Measurements from ENCODE around the gene MRPS10. TPM values are rescaled to one million over a fixed set of nuclear protein-coding genes. Genes with fewer than 3 reads are reported as not detected.
"Not testable (repeated sequence)": the region's sequence is repeated elsewhere in the genome, so short reads cannot be mapped to it uniquely, and the experiment has no call there.

MRPS10 gene
- total and polyA plus RNA-seq, 2 donors (not counting 3 experiments of a cell fraction or from before 2014, with no cell fraction given) = 23.2 to 37.7 TPM

DNA sequence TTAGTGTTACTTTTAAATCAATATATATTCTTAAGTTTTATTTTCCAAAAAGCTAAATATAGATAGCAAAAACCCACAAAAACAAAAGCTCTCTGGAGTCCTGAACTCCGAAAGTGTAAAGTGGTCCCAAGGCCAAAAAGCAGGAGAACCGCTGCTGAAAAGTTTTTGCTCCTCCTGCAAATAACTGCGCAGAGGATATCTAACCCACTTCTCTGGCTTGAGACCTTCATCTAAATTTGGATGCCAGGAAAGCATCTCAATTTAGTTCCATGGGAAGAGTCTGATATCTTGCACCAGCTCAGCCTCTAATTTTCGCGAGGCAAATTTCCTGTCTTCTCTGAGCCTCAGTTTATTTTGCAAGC is 523 bp downstream of the MRPS10 start:
- H2AFZ ChIP-seq (ENCODE audit: low read depth, low read length) = peak overlapping the region; percentile 55
- H4K20me1 ChIP-seq (replicated peaks; ENCODE audit: control insufficient read depth, extremely low read depth, insufficient read depth, low read length) = no peaks in the 10 kb centered on the region
- no peaks in the 10 kb centered on the region for H3K9me3 ChIP-seq (replicated peaks; ENCODE audit: control insufficient read depth, insufficient read depth, low read length)
- H3K4me3 ChIP-seq (replicated peaks in 1 of 3; ENCODE audit: insufficient read depth in 1 of 3, low read depth in 1 of 3, low read length in 3 of 3) = peak overlapping the region; percentile 49 to 99 (median 92)
- peaks cover 0 to 8% of the 10 kb centered on the region in 2 experiments for H3K36me3 ChIP-seq (ENCODE audit: control insufficient read depth in 2 of 2, extremely low read depth in 1 of 2, insufficient read depth in 2 of 2, low read length in 2 of 2)
- FAIRE-seq (no peak), DNase-seq (ENCODE audit: low read depth, low spot score) (no peak)
- peak overlapping the region; percentile 92 for H3K9ac ChIP-seq (replicated peaks; ENCODE audit: extremely low read depth, insufficient read depth, low read length)
- BruUV-seq (replicated peaks) = no TSS peak
- ChIA-PET POLR2A (no interaction called here), CTCF (interaction anchor here (1.4 to 5.6 kb wide), 2 partner anchors 330 to 430 kb away, joined by 4 to 71 read pairs; partner anchors contain the start of gene TOMM6)
- intact Hi-C loops (cut with micrococcal nuclease) = loop anchor here (1.0 to 5.0 kb wide), 4 partner anchors 236 to 660 kb away; partner anchors contain the start of genes BYSL, MED20 and RPL7L1
- TF ChIP-seq POLR2A (IDR thresholded peaks at IDR 0.05; ENCODE audit: low read depth, low read length) (no peak), EZH2 (IDR thresholded peaks at IDR 0.05; ENCODE audit: borderline replicate concordance, low read depth, low read length, severe bottlenecking) (no peak), FOS (IDR thresholded peaks at IDR 0.05; ENCODE audit: borderline replicate concordance, insufficient read depth, low read length) (no peak), POLR2AphosphoS5 (IDR thresholded peaks at IDR 0.05; ENCODE audit: insufficient read depth, low read depth, low read length) (no peak), MYC (IDR thresholded peaks at IDR 0.05; ENCODE audit: low read depth, low read length) (no peak), JUN (IDR thresholded peaks at IDR 0.05; ENCODE audit: borderline replicate concordance, insufficient read depth, insufficient read length, low read depth) (no peak), GATA2 (IDR thresholded peaks at IDR 0.05; ENCODE audit: insufficient read depth, insufficient read length, low read depth, low read length) (no peak)
- TF ChIP-seq, protein P1, sequence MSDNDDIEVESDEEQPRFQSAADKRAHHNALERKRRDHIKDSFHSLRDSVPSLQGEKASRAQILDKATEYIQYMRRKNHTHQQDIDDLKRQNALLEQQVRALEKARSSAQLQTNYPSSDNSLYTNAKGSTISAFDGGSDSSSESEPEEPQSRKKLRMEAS (IDR thresholded peaks at IDR 0.05; ENCODE audit: insufficient read depth, insufficient read length) = no peak
- TF ChIP-seq, protein P2, sequence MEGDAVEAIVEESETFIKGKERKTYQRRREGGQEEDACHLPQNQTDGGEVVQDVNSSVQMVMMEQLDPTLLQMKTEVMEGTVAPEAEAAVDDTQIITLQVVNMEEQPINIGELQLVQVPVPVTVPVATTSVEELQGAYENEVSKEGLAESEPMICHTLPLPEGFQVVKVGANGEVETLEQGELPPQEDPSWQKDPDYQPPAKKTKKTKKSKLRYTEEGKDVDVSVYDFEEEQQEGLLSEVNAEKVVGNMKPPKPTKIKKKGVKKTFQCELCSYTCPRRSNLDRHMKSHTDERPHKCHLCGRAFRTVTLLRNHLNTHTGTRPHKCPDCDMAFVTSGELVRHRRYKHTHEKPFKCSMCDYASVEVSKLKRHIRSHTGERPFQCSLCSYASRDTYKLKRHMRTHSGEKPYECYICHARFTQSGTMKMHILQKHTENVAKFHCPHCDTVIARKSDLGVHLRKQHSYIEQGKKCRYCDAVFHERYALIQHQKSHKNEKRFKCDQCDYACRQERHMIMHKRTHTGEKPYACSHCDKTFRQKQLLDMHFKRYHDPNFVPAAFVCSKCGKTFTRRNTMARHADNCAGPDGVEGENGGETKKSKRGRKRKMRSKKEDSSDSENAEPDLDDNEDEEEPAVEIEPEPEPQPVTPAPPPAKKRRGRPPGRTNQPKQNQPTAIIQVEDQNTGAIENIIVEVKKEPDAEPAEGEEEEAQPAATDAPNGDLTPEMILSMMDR (IDR thresholded peaks at IDR 0.05; ENCODE audit: extremely low read depth in 1 of 2, insufficient read depth in 1 of 2, low read depth in 1 of 2, low read length in 2 of 2) = no peak
- H3K9me1 ChIP-seq (replicated peaks; ENCODE audit: control insufficient read depth, extremely low read depth, insufficient read depth, low read length) = no peaks in the 10 kb centered on the region
- H3K4me2 ChIP-seq (ENCODE audit: insufficient read depth, low read length) = peak overlapping the region; percentile 92
- peaks cover 18% of the 10 kb centered on the region for H3K79me2 ChIP-seq (ENCODE audit: control insufficient read depth, insufficient read depth, low read length)
- no peaks in the 10 kb centered on the region for H3K27me3 ChIP-seq (ENCODE audit: control insufficient read depth in 2 of 2, insufficient read depth in 2 of 2, low read length in 2 of 2)
- H3K4me1 ChIP-seq (ENCODE audit: control insufficient read depth, extremely low read depth, insufficient read depth, low read length) = peaks cover 5% of the 10 kb centered on the region
- dilution Hi-C loops (cut with MboI; ENCODE audit: extremely low pct_ligation_motif_present, low sequenced_read_pairs) = no loop called here
- H3K27ac ChIP-seq (ENCODE audit: insufficient read depth, low read depth, low read length) = peak overlapping the region; percentile 77

DNA sequence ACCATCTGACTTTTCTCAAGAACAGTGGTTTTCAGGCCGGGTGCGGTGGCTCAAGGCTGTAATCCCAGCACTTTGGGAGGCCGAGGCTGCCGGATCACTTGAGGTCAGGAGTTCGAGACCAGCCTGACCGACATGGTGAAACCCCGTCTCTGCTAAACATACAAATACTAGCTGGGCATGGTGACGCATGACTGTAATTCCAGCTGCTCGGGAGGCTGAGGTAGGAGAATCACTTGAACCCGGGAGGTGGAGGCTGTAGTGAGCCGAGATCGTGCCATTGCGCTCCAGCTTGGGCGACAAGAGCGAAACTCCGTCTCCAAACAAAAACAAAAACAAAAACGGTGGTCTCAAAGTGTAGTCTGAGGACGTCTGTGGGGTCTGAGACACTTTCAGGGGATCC is 1.2 kb downstream of the MRPS10 start:
- intact Hi-C loops (cut with micrococcal nuclease) = loop anchor here (2.0 to 5.0 kb wide), 3 partner anchors 236 to 661 kb away; partner anchors contain the start of genes BYSL, MED20 and RPL7L1
- DNase-seq (ENCODE audit: low read depth, low spot score); dilution Hi-C loops (cut with MboI; ENCODE audit: extremely low pct_ligation_motif_present, low sequenced_read_pairs); H3K9me1 ChIP-seq (replicated peaks; ENCODE audit: control insufficient read depth, extremely low read depth, insufficient read depth, low read length); H3K27ac ChIP-seq (ENCODE audit: insufficient read depth, low read depth, low read length); H3K9me3 ChIP-seq (replicated peaks; ENCODE audit: control insufficient read depth, insufficient read depth, low read length); FAIRE-seq; H4K20me1 ChIP-seq (replicated peaks; ENCODE audit: control insufficient read depth, extremely low read depth, insufficient read depth, low read length); H3K4me1 ChIP-seq (ENCODE audit: control insufficient read depth, extremely low read depth, insufficient read depth, low read length); H3K36me3 ChIP-seq (ENCODE audit: control insufficient read depth in 2 of 2, extremely low read depth in 1 of 2, insufficient read depth in 2 of 2, low read length in 2 of 2); H2AFZ ChIP-seq (ENCODE audit: low read depth, low read length); BruUV-seq (replicated peaks); H3K9ac ChIP-seq (replicated peaks; ENCODE audit: extremely low read depth, insufficient read depth, low read length); H3K27me3 ChIP-seq (ENCODE audit: control insufficient read depth in 2 of 2, insufficient read depth in 2 of 2, low read length in 2 of 2): not testable (repeated sequence)
- H3K4me3 ChIP-seq (replicated peaks in 1 of 3; ENCODE audit: insufficient read depth in 1 of 3, low read depth in 1 of 3, low read length in 3 of 3) = peak overlapping the region in 1 of 3 experiments; percentile 99
- ChIA-PET CTCF (interaction anchor here (0.6 to 5.6 kb wide), 3 partner anchors 70 to 429 kb away, joined by 3 to 71 read pairs (median 4); partner anchors contain the start of gene TOMM6), POLR2A (interaction anchor here (0.6 kb wide), 1 partner anchor 569 kb away, joined by 3 read pairs; no protein-coding TSS in a partner anchor)
- H3K4me2 ChIP-seq (ENCODE audit: insufficient read depth, low read length) = peak overlapping the region; percentile 92
- peaks cover 18% of the 10 kb centered on the region for H3K79me2 ChIP-seq (ENCODE audit: control insufficient read depth, insufficient read depth, low read length)
